K562 (cell line): ENCODE data around the gene MYO18B. TPM values are rescaled to one million over a fixed set of nuclear protein-coding genes. Genes with fewer than 3 reads are reported as not detected.

Source experiments
- CBFA2T2 ChIP-seq: fragments of 450-650 bp; conservative IDR thresholded peaks from 2 replicates; pipeline ENCODE4 v1.6.1; 2017; ENCODE audit warnings: mild to moderate bottlenecking
- CCNT2 ChIP-seq: IDR thresholded peaks from 2 replicates; pipeline ENCODE4 v1.6.1; 2011; ENCODE audit warnings: borderline replicate concordance, low read depth, mild to moderate bottlenecking, moderate library complexity, mixed read lengths, low read length; ENCODE audit not compliant: insufficient read length; ENCODE audit errors: extremely low read depth
- CTBP1 ChIP-seq: fragments of 450-650 bp; IDR thresholded peaks from 2 replicates; pipeline ENCODE4 v1.6.1; 2016; ENCODE audit warnings: borderline replicate concordance
- DPF2 ChIP-seq: fragments of 450-650 bp; IDR thresholded peaks from 2 replicates; pipeline ENCODE4 v1.6.1; 2016
- E2F8 ChIP-seq: fragments of 450-650 bp; IDR thresholded peaks from 2 replicates; pipeline ENCODE4 v1.7.1; 2018; ENCODE audit warnings: mild to moderate bottlenecking, low read depth; ENCODE audit not compliant: partially characterized antibody
- FOXM1 ChIP-seq, 2 experiments: fragments of 450-650 bp in 1 of 2; sonication (generic) in 1 of 2; formaldehyde crosslinking in 1 of 2; IDR thresholded peaks; 2 replicates each; pipeline versions ENCODE4 v1.6.1 to v1.9.0; 2017 to 2022; ENCODE audit warnings: low read depth in 2 of 2, mild to moderate bottlenecking in 2 of 2, missing genetic modification reagents in 1 of 2, moderate library complexity in 1 of 2
- HDAC2 ChIP-seq: fragments of 450-650 bp; IDR thresholded peaks from 2 replicates; pipeline ENCODE4 v1.6.1; 2016; ENCODE audit warnings: mild to moderate bottlenecking
- HMGN3 ChIP-seq: IDR thresholded peaks from 2 replicates; pipeline ENCODE4 v1.6.1; 2011; ENCODE audit warnings: borderline replicate concordance, low read depth, mild to moderate bottlenecking, mixed read lengths, low read length; ENCODE audit not compliant: insufficient read length; ENCODE audit errors: extremely low read depth
- JUND ChIP-seq, 2 experiments: IDR thresholded peaks; 2 replicates in 1 of 2; 3 replicates in 1 of 2; pipeline ENCODE4 v1.6.1; 2011; ENCODE audit warnings: borderline replicate concordance in 2 of 2, low read depth in 2 of 2, low read length in 2 of 2, improper control_type of control experiment in 1 of 2, missing biosample characterization in 1 of 2, missing genetic modification characterization in 1 of 2, missing genetic modification reagents in 1 of 2
- MLLT1 ChIP-seq, 2 experiments: fragments of 450-650 bp; IDR thresholded peaks; 2 replicates each; pipeline ENCODE4 v1.6.1; 2016
- MTA1 ChIP-seq: fragments of 450-650 bp; IDR thresholded peaks from 2 replicates; pipeline ENCODE4 v1.6.1; 2017; ENCODE audit warnings: borderline replicate concordance
- POLR3G ChIP-seq: IDR thresholded peaks from 2 replicates; pipeline ENCODE4 v1.6.1; 2011; ENCODE audit not compliant: insufficient read length, insufficient replicate concordance; ENCODE audit errors: extremely low read depth
- RBM25 ChIP-seq: fragments of 200-400 bp; formaldehyde crosslinking; IDR thresholded peaks from 2 replicates; pipeline ENCODE4 v1.6.1; 2018; ENCODE audit warnings: low read length, low read depth, moderate library complexity; ENCODE audit not compliant: severe bottlenecking
- SMARCC2 ChIP-seq: fragments of 450-650 bp; IDR thresholded peaks from 2 replicates; pipeline ENCODE4 v1.6.1; 2017; ENCODE audit warnings: antibody characterized with exemption, moderate library complexity, mild to moderate bottlenecking, low read depth
- TAF7 ChIP-seq: fragments of 450-650 bp; IDR thresholded peaks from 2 replicates; pipeline ENCODE4 v1.6.1; 2016; ENCODE audit warnings: missing genetic modification characterization, missing compliant biosample characterization
- TAL1 ChIP-seq: fragments of 450-650 bp; IDR thresholded peaks from 2 replicates; pipeline ENCODE4 v1.6.1; 2016; ENCODE audit warnings: mild to moderate bottlenecking
- TEAD4 ChIP-seq, 2 experiments: sonication (generic) in 1 of 2; formaldehyde crosslinking in 1 of 2; IDR thresholded peaks; 2 replicates each; pipeline versions ENCODE4 v1.6.1 to v1.8.0; 2012 to 2022; ENCODE audit warnings: borderline replicate concordance in 1 of 2, inconsistent platforms in 1 of 2, low read length in 1 of 2, mild to moderate bottlenecking in 1 of 2, missing genetic modification reagents in 1 of 2
- ZFPM2 ChIP-seq: fragments of 250-450 bp; sonication (Bioruptor Pico); IDR thresholded peaks from 2 replicates; pipeline ENCODE4 v1.5.1; 2022; ENCODE audit warnings: mild to moderate bottlenecking
- ZNF395 ChIP-seq: fragments of 200-800 bp; sonication (Bioruptor generic); IDR thresholded peaks from 2 replicates; pipeline ENCODE4 v1.6.1; 2017; ENCODE audit warnings: missing genetic modification characterization, missing compliant biosample characterization
- polyA plus RNA-seq, 8 experiments: library from polyadenylated mRNA; depleted of rRNA in 4 of 8; stranded (reverse) in 5 of 8; unstranded in 3 of 8; fragments of >200 nt; fragmentation: Nextera tagmentation in 2 of 8; fragmentation: Illumina TruSeq in 1 of 8; extraction: Ambion mirVana in 2 of 8; extraction: Trizol in 1 of 8; gene quantifications; 2 replicates each; pipeline versions ENCODE4 v1.2.1 to v1.2.3, GENCODE V29; 2011 to 2014; ENCODE audit warnings: inconsistent platforms in 1 of 8, missing spikeins in 1 of 8
- total RNA-seq, 7 experiments: library from RNA; depleted of rRNA in 6 of 7; stranded (reverse); fragments of >200 nt in 6 of 7; fragmentation: Illumina TruSeq in 2 of 7; extraction: Trizol in 2 of 7; gene quantifications; 2 replicates each; pipeline versions ENCODE4 v1.2.1 to v1.2.3, GENCODE V29; 2011 to 2021; ENCODE audit warnings: low replicate concordance in 1 of 7
- TF ChIP-seq, protein P1 (sequence below), 2 experiments: fragments of 450-650 bp in 1 of 2; sonication (generic) in 1 of 2; formaldehyde crosslinking in 1 of 2; IDR thresholded peaks in 1 of 2; conservative IDR thresholded peaks in 1 of 2; 2 replicates each; pipeline versions ENCODE4 v1.6.1 to v1.8.1; 2016 to 2023; ENCODE audit warnings: mild to moderate bottlenecking in 2 of 2, moderate library complexity in 2 of 2, inconsistent platforms in 1 of 2, missing genetic modification reagents in 1 of 2

Gene MYO18B
- total and polyA plus RNA-seq, 9 of the 15 experiments (the other 6 are each of a cell fraction or from before 2014, with no cell fraction given): 0.06 to 7.0 (median 4.3) TPM

DNA sequence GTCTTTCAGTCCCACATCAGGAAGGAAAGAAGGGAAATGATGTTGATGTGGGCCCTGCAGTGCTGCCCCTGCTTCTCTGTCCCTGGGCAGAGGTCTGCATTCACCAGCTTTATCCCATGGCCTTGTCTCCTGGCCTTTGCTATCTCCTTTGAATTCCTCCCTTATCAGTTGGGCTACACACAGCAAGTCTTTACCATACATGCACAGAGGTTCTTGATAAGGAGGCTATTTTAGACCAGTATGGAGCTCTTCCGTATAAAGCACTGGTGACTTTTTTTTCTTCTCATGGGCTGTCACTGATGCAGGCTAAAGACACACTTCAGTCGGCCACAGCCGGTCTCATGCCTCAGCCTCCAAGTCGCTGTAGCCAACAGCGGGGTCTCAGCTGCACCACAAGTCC is 20.2 kb downstream of the MYO18B start (continued):
- TF ChIP-seq E2F8 (no peak), MLLT1 (IDR thresholded peaks at IDR 0.05) (no peak), FOXM1 (IDR thresholded peaks at IDR 0.05; ENCODE audit: low read depth) (peak; percentile 74), FOXM1 (CRISPR knock-in tag; IDR thresholded peaks at IDR 0.05; ENCODE audit: low read depth) (no peak), SMARCC2 (peak; percentile 25; the same call in 1 of the 2 replicates), MTA1 (peak; percentile 61; the same call in 1 of the 2 replicates), TAL1 (peak; percentile 87), HMGN3 (peak; percentile 44), TAF7 (no peak), ZNF395 (CRISPR knock-in tag) (0 out of 2 replicates have a peak, but pooled peaks have one; percentile 37), CCNT2 (peak; percentile 62), DPF2 (peak; percentile 89), HDAC2 (peak; percentile 66; the same call in 1 of the 2 replicates), JUND (IDR thresholded peaks at IDR 0.05; ENCODE audit: borderline replicate concordance, low read depth, low read length) (peak; percentile 35; the same call in 1 of the 2 replicates), JUND (tag; IDR thresholded peaks at IDR 0.05; ENCODE audit: borderline replicate concordance, low read depth, low read length) (peak; percentile 15; the same call in 1 of the 3 replicates), ZFPM2 (no peak), CTBP1 (peak; percentile 69; the same call in 1 of the 2 replicates), TEAD4 (IDR thresholded peaks at IDR 0.05; ENCODE audit: low read length) (peak; percentile 94), TEAD4 (CRISPR knock-in tag; IDR thresholded peaks at IDR 0.05; ENCODE audit: borderline replicate concordance) (no peak), RBM25 (no peak), POLR3G (no peak), CBFA2T2 (peak; percentile 88)
- TF ChIP-seq, protein P1, sequence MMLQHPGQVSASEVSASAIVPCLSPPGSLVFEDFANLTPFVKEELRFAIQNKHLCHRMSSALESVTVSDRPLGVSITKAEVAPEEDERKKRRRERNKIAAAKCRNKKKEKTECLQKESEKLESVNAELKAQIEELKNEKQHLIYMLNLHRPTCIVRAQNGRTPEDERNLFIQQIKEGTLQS (IDR thresholded peaks at IDR 0.05): no peak
- TF ChIP-seq, protein P1 (CRISPR knock-in tag; conservative IDR thresholded peaks at IDR 0.05): 0 out of 2 replicates have a peak, but pooled peaks have one; percentile 45
